Measurements from ENCODE around the gene HOMER2. TPM values are rescaled to one million over a fixed set of nuclear protein-coding genes. Genes with fewer than 3 reads are reported as not detected.
A peak's percentile ranks its signal among the peaks of the same experiment; 100 is the strongest.

Gene HOMER2
- total RNA-seq, 1 donor from 2014 or later, result 12.2 TPM

DNA sequence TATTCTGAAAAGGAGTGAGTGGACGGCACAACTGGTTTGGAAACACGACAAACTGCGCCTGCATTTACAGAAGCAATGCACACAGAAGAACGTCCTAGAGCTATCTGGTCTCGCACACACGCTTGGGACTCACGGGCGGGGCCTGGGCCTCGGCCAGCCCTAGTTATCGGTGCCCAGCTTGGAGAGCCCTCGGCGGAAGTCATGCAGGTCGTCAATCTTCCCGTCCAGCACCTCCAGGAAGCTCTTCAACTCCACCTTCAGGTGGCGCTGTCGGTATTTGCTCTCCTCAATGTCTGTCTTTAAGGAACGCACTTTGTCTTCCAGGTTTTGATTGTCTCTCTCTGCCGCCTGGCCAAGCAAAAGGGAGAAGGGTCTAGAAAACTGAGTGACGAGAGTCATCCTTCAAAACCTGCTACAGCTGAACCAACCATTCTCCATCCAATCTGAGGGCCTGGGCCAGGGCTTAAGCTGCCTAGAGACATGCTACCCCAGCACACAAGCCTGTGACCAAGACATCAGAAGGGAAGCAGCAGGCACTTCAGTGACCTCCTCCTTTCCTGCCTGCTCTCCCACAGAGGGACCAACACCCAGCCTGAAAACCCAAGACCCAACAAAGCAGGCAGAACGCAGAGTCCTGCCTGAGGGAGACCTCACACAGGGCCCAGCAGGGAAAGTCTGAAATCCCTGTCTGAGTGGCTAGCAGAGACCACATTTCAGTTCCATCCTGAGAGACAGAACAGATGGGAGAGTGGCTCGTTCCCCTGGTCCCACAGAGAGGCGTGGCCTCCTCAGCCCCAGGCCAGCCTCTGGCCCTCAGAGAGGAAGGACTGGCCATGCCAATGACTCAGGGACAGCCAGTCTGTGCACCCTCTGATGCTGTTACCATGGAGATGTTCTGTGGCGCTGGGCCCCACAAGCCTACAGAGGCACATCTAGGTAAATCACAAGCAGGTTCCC is 102.7 kb downstream of the HOMER2 start:
- DNase-seq (ENCODE audit: low read depth) (peak; percentile 74), FAIRE-seq (no peak)
- no peaks in the 10 kb centered on the region for H3K9me3 Mint-ChIP-seq (ENCODE audit: unreplicated experiment)
- Histone ChIP-seq H3K9me3 (ENCODE audit: insufficient read depth, low read depth, low read length) (no peaks in the 10 kb centered on the region), H2AFZ (ENCODE audit: low read depth, low read length) (peak overlapping the region; percentile 64), H3K9ac (ENCODE audit: low read length) (peak overlapping the region; percentile 29), H3K4me1 (ENCODE audit: insufficient read depth, low read length) (peaks cover 36% of the 10 kb centered on the region), H3K36me3 (ENCODE audit: insufficient read depth, low read length) (no peaks in the 10 kb centered on the region), H3K27me3 (ENCODE audit: insufficient read depth, low read length) (no peaks in the 10 kb centered on the region), H4K20me1 (ENCODE audit: insufficient read depth, low read length) (no peaks in the 10 kb centered on the region), H3K79me2 (ENCODE audit: insufficient read depth, low read length) (no peaks in the 10 kb centered on the region), H3K4me2 (ENCODE audit: low read length) (peak overlapping the region; percentile 7), H3K4me3 (ENCODE audit: insufficient read depth, low read depth, low read length) (no peak overlapping the region), H3K27ac (ENCODE audit: low read depth, low read length) (no peak overlapping the region)
- no peak for TF ChIP-seq EZH2 (IDR thresholded peaks at IDR 0.05; ENCODE audit: insufficient read depth, low read length)
- TF ChIP-seq, protein P1, sequence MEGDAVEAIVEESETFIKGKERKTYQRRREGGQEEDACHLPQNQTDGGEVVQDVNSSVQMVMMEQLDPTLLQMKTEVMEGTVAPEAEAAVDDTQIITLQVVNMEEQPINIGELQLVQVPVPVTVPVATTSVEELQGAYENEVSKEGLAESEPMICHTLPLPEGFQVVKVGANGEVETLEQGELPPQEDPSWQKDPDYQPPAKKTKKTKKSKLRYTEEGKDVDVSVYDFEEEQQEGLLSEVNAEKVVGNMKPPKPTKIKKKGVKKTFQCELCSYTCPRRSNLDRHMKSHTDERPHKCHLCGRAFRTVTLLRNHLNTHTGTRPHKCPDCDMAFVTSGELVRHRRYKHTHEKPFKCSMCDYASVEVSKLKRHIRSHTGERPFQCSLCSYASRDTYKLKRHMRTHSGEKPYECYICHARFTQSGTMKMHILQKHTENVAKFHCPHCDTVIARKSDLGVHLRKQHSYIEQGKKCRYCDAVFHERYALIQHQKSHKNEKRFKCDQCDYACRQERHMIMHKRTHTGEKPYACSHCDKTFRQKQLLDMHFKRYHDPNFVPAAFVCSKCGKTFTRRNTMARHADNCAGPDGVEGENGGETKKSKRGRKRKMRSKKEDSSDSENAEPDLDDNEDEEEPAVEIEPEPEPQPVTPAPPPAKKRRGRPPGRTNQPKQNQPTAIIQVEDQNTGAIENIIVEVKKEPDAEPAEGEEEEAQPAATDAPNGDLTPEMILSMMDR (IDR thresholded peaks at IDR 0.05; ENCODE audit: insufficient read depth, low read depth, low read length), result peak; percentile 65
- no peaks in the 10 kb centered on the region for H3K27me3 Mint-ChIP-seq (ENCODE audit: low read depth, unreplicated experiment)
- H3K36me3 Mint-ChIP-seq (ENCODE audit: low read depth, unreplicated experiment), result no peaks in the 10 kb centered on the region
- H3K27ac Mint-ChIP-seq (ENCODE audit: unreplicated experiment), result peak overlapping the region; percentile 66
- H3K4me1 Mint-ChIP-seq (ENCODE audit: low read depth, unreplicated experiment), result peaks cover 22% of the 10 kb centered on the region
- H3K4me3 Mint-ChIP-seq (ENCODE audit: unreplicated experiment), result peak overlapping the region; percentile 14

GRCh38 chr15:82848241-82848993 is 104.1 kb downstream of the HOMER2 start:
- peaks cover 34% of the 10 kb centered on the region for H3K4me1 ChIP-seq (ENCODE audit: insufficient read depth, low read length)
- no peak for DNase-seq (ENCODE audit: low read depth)
- H3K27ac ChIP-seq (ENCODE audit: low read depth, low read length), result no peak overlapping the region
- no peak overlapping the region for H3K4me2 ChIP-seq (ENCODE audit: low read length)
- Mint-ChIP-seq H3K36me3 (ENCODE audit: low read depth, unreplicated experiment) (no peaks in the 10 kb centered on the region), H3K27ac (ENCODE audit: unreplicated experiment) (no peak overlapping the region), H3K27me3 (ENCODE audit: low read depth, unreplicated experiment) (no peaks in the 10 kb centered on the region), H3K4me3 (ENCODE audit: unreplicated experiment) (no peak overlapping the region), H3K9me3 (ENCODE audit: unreplicated experiment) (no peaks in the 10 kb centered on the region), H3K4me1 (ENCODE audit: low read depth, unreplicated experiment) (peaks cover 22% of the 10 kb centered on the region)
- no peak overlapping the region for H3K4me3 ChIP-seq (ENCODE audit: insufficient read depth, low read depth, low read length)
- H3K27me3 ChIP-seq (ENCODE audit: insufficient read depth, low read length), result no peaks in the 10 kb centered on the region
- no peak overlapping the region for H2AFZ ChIP-seq (ENCODE audit: low read depth, low read length)
- H3K79me2 ChIP-seq (ENCODE audit: insufficient read depth, low read length), result no peaks in the 10 kb centered on the region
- no peaks in the 10 kb centered on the region for H4K20me1 ChIP-seq (ENCODE audit: insufficient read depth, low read length)
- H3K9me3 ChIP-seq (ENCODE audit: insufficient read depth, low read depth, low read length), result no peaks in the 10 kb centered on the region
- H3K36me3 ChIP-seq (ENCODE audit: insufficient read depth, low read length), result no peaks in the 10 kb centered on the region
- TF ChIP-seq EZH2 (IDR thresholded peaks at IDR 0.05; ENCODE audit: insufficient read depth, low read length), result no peak
- TF ChIP-seq, protein P1 (IDR thresholded peaks at IDR 0.05; ENCODE audit: insufficient read depth, low read depth, low read length), result no peak
- H3K9ac ChIP-seq (ENCODE audit: low read length), result no peak overlapping the region
- no peak for FAIRE-seq
